HFFc6 (cell line): ENCODE measurements around the gene CTNNBL1. TPM values are rescaled to one million over a fixed set of nuclear protein-coding genes. Genes with fewer than 3 reads are reported as not detected.

Experiments used
- DNase-seq: peaks from one replicate; pipeline ENCODE4 v3.0.0-alpha.2; 2018
- H3K27ac Mint-ChIP-seq: 2 replicates; pipeline ENCODE4 v1.8.0; 2020; ENCODE audit warnings: mild to moderate bottlenecking, mixed read lengths
- H3K27me3 Mint-ChIP-seq: 2 replicates; pipeline ENCODE4 v1.8.0; 2021; ENCODE audit warnings: mild to moderate bottlenecking, moderate library complexity, mixed read lengths; ENCODE audit not compliant: insufficient read depth
- H3K36me3 Mint-ChIP-seq: 2 replicates; pipeline ENCODE4 v1.8.0; 2021; ENCODE audit warnings: low read depth, mixed read lengths
- H3K4me1 Mint-ChIP-seq: 2 replicates; pipeline ENCODE4 v1.8.0; 2020; ENCODE audit warnings: low read depth, mixed read lengths
- H3K4me3 Mint-ChIP-seq: 2 replicates; pipeline ENCODE4 v1.8.0; 2020; ENCODE audit warnings: mild to moderate bottlenecking, moderate library complexity, mixed read lengths
- H3K9me3 Mint-ChIP-seq: 2 replicates; pipeline ENCODE4 v1.8.0; 2020; ENCODE audit warnings: mild to moderate bottlenecking, mixed read lengths
- total RNA-seq, 6 experiments: library from RNA; stranded (reverse); fragmentation: NEBNext Ultra II Directional; extraction: Animal tissue kit (Norgen Biotek cat#: 25700); gene quantifications; 2 replicates in 1 of 6; 3 replicates in 5 of 6; pipeline ENCODE4 v1.2.3, GENCODE V29; 2021
- TF ChIP-seq, protein P1 (sequence below): fragments of 200-600 bp; sonication (generic); IDR thresholded peaks from 2 replicates; pipeline ENCODE4 v1.5.0; 2021; ENCODE audit warnings: antibody characterized with exemption, mild to moderate bottlenecking

Gene CTNNBL1
- total RNA-seq, 6 experiments from 2014 or later: 49.7 to 62.4 (median 59.5) TPM

- Mint-ChIP-seq H3K4me3 (no peak overlapping the region), H3K4me1 (peaks cover 3% of the 10 kb centered on the region), H3K27ac (no peak overlapping the region), H3K36me3 (no peaks in the 10 kb centered on the region), H3K9me3 (no peaks in the 10 kb centered on the region), H3K27me3 (no peaks in the 10 kb centered on the region)
- DNase-seq: no peak
- TF ChIP-seq, protein P1, sequence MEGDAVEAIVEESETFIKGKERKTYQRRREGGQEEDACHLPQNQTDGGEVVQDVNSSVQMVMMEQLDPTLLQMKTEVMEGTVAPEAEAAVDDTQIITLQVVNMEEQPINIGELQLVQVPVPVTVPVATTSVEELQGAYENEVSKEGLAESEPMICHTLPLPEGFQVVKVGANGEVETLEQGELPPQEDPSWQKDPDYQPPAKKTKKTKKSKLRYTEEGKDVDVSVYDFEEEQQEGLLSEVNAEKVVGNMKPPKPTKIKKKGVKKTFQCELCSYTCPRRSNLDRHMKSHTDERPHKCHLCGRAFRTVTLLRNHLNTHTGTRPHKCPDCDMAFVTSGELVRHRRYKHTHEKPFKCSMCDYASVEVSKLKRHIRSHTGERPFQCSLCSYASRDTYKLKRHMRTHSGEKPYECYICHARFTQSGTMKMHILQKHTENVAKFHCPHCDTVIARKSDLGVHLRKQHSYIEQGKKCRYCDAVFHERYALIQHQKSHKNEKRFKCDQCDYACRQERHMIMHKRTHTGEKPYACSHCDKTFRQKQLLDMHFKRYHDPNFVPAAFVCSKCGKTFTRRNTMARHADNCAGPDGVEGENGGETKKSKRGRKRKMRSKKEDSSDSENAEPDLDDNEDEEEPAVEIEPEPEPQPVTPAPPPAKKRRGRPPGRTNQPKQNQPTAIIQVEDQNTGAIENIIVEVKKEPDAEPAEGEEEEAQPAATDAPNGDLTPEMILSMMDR: no peak
Observed at GRCh38 chr20:37828684-37829083, 134.9 kb downstream of the CTNNBL1 start.

- Mint-ChIP-seq H3K4me3 (no peak overlapping the region), H3K36me3 (no peaks in the 10 kb centered on the region), H3K27ac (no peak overlapping the region), H3K27me3 (no peaks in the 10 kb centered on the region), H3K4me1 (no peaks in the 10 kb centered on the region), H3K9me3 (no peaks in the 10 kb centered on the region)
- no peak for DNase-seq
- TF ChIP-seq, protein P1: no peak
Observed at GRCh38 chr20:37829128-37829527, 135.3 kb downstream of the CTNNBL1 start.

DNA sequence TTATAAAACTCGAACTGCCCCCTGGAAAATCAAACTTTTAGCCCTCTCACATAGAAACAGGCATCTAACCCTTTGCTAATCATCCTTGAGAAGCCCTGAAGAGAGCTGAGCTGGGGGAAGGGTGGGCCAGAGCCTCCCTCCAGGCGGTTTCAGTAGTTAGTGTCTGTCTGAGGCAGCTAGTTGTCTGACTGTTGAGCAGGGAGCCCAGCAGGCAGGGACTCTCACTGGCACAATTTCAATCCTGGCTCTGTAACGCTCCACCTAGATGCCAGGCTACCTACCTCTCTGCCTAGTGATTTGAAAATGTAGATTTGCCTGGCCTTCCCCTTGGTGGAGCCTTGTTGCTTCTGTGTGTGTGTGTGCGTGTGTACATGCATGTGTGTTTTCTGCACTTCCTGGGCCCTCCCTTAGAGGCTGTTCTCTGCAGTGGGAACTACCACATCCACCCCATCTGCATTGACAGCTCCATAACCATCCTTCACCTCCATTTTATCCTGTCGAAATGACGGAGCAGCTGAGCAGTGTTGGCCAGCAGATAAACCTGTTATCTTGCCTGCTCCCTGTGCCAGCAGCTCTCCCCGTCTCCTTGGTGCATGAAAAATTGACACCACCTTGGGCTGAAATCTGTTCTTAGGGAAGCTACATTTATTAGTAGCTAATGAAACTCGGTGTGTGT lies 139.5 kb downstream of the CTNNBL1 start:
- no peaks in the 10 kb centered on the region for H3K9me3 Mint-ChIP-seq
- no peak for DNase-seq
- TF ChIP-seq, protein P1: no peak
- no peak overlapping the region for H3K4me3 Mint-ChIP-seq
- no peaks in the 10 kb centered on the region for H3K4me1 Mint-ChIP-seq
- H3K27me3 Mint-ChIP-seq: no peaks in the 10 kb centered on the region
- no peak overlapping the region for H3K27ac Mint-ChIP-seq
- no peaks in the 10 kb centered on the region for H3K36me3 Mint-ChIP-seq

DNA sequence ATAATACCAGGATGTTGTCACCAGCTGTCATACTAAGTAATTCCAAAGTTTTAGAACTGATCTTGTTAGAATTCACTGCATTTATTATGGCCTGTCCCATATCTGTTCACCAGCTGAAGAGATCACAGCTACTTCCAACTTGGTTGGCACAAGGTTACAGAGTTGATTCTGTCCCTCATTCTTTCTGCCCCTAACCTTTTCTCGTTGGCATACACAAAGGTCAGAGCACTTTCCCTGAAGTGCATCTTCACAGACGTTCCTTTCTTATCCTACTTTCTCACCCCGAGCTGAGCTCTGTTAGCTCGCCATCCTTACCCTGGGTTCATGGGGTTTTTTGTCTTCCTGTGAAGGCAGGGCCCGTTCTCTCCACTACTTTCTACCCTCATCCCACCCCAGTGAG lies 143.1 kb downstream of the CTNNBL1 start:
- TF ChIP-seq, protein P1: no peak
- Mint-ChIP-seq H3K4me3 (no peak overlapping the region), H3K36me3 (peaks cover 8% of the 10 kb centered on the region; the same call in 1 of the 2 replicates), H3K9me3 (no peaks in the 10 kb centered on the region), H3K4me1 (no peaks in the 10 kb centered on the region), H3K27ac (no peak overlapping the region), H3K27me3 (no peaks in the 10 kb centered on the region)
- no peak for DNase-seq

GRCh38 chr20:37837924-37838323 lies 144.1 kb downstream of the CTNNBL1 start:
- Mint-ChIP-seq H3K36me3 (peaks cover 9% of the 10 kb centered on the region; the same call in 1 of the 2 replicates), H3K27me3 (no peaks in the 10 kb centered on the region), H3K9me3 (no peaks in the 10 kb centered on the region), H3K4me3 (no peak overlapping the region), H3K4me1 (no peaks in the 10 kb centered on the region), H3K27ac (no peak overlapping the region)
- no peak for DNase-seq
- TF ChIP-seq, protein P1: no peak
